Thyroid gland (tissue), 4 donors: ENCODE data around the gene DRC1.

ENCODE experiments used
- POLR2A ChIP-seq, 2 donors: fragments of 450-650 bp; IDR thresholded peaks; one replicate each; pipeline ENCODE4 v1.6.1; 2017; ENCODE audit warnings: antibody characterized with exemption in 2 of 2, mild to moderate bottlenecking in 2 of 2, moderate library complexity in 1 of 2
- TF ChIP-seq, protein P1 (sequence below), 6 experiments: fragments of 200-600 bp in 3 of 6; fragments of 450-650 bp in 3 of 6; sonication (generic) in 3 of 6; IDR thresholded peaks; one replicate each; pipeline ENCODE4 v1.5.1; 2016 to 2019; ENCODE audit warnings: antibody characterized with exemption in 6 of 6, mild to moderate bottlenecking in 2 of 6, inconsistent platforms in 1 of 6, moderate library complexity in 1 of 6

DNA sequence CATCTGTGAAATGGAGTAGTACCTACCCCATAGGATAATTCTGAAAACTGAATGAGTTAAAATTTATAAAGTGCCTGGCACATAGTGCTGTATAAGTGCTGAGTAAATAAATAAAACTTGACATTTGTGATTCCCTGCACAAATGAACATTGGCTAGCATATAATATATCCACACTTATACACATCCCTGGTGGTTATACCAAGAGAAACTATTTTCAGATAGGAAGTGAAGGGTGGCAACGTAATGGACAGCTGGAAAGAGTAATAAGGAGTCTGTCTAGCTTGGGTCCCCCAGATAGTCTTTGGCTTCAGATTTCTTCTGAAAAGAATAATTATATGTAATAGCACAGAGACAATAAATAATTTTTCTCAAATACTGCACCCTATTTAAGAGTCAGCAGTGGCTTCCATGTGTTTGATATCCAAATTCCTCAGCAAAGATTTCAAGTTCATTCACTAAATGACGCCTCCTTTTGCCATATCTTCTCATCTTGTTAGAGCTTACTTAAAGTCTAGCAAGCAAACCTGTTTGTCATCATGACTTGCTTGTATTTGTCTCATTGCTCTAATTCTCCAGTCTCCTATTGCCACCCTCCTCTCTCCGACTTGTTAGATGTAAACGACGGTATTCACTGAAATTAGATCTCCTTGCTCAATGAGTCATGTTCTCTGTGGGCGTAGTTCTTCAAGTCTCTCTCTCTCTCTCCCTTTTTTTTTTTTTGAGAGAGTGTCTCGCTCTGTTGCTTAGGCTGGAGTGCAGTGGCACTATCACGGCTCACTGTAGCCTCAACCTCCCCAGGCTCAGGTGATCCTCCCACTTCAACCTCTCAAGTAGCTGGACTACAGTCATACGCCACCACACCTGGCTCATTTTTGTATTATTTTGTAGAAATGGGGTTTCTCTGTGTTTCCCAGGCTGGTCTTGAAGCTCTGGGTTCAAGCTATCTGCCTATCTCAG lies 46.4 kb upstream of the DRC1 start:
- TF ChIP-seq, protein P1, sequence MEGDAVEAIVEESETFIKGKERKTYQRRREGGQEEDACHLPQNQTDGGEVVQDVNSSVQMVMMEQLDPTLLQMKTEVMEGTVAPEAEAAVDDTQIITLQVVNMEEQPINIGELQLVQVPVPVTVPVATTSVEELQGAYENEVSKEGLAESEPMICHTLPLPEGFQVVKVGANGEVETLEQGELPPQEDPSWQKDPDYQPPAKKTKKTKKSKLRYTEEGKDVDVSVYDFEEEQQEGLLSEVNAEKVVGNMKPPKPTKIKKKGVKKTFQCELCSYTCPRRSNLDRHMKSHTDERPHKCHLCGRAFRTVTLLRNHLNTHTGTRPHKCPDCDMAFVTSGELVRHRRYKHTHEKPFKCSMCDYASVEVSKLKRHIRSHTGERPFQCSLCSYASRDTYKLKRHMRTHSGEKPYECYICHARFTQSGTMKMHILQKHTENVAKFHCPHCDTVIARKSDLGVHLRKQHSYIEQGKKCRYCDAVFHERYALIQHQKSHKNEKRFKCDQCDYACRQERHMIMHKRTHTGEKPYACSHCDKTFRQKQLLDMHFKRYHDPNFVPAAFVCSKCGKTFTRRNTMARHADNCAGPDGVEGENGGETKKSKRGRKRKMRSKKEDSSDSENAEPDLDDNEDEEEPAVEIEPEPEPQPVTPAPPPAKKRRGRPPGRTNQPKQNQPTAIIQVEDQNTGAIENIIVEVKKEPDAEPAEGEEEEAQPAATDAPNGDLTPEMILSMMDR (IDR thresholded peaks at IDR 0.05): no peak
- TF ChIP-seq POLR2A (IDR thresholded peaks at IDR 0.05): no peak
